Hepatocyte (in vitro differentiated cells): ENCODE results near the gene GNG12.

ENCODE experiments used
- CTCF ChIP-seq: fragments of 200-600 bp; sonication (generic); IDR thresholded peaks from 2 replicates; pipeline ENCODE4 v1.5.1; 2016; ENCODE audit warnings: antibody characterized with exemption, mild to moderate bottlenecking; ENCODE audit not compliant: poor library complexity
- EZH2 ChIP-seq: fragments of 200-600 bp; sonication (generic); IDR thresholded peaks from 2 replicates; pipeline ENCODE4 v1.6.1; 2016; ENCODE audit warnings: antibody characterized with exemption, mild to moderate bottlenecking, borderline replicate concordance

- TF ChIP-seq CTCF (no peak), EZH2 (no peak)
These were observed 61.5 kb downstream of the GNG12 start for GRCh38 chr1:67771749-67772148.
